Measurements from ENCODE around the gene PSMG2.

Gene PSMG2

DNA sequence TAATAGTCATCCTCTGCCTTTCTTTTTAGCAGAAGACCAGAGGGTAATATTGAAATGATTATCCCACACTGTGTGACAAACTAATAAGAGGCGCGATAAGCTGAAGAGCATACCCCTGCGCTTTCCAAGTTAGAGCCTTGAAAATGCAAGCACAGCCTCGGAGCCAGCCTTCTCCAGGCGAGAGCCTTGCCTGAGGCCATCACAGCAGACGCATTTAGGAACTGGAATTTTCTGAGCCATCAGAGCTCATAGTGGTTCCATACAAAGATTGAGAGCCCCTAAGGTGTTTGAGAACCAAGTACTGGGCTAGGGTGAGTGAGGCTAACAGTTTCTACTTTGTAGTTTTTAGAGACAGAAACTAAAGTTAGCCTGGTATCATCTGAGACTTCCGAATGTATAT is 19.9 kb downstream of the PSMG2 start:
- Histone ChIP-seq H3K9me3 (ENCODE audit: insufficient read depth, low read length, severe bottlenecking) (no peaks in the 10 kb centered on the region), H3K36me3 (ENCODE audit: insufficient read depth, low read length) (peaks cover 78% of the 10 kb centered on the region), H4K20me1 (ENCODE audit: insufficient read depth, low read length) (no peaks in the 10 kb centered on the region; the same call in 1 of the 2 replicates), H3K4me2 (ENCODE audit: insufficient read depth, low read length) (no peak overlapping the region), H3K27ac (ENCODE audit: low read length) (no peak overlapping the region), H3K4me1 (ENCODE audit: insufficient read depth, low read length) (peaks cover 8% of the 10 kb centered on the region; the same call in 1 of the 2 replicates), H3K79me2 (ENCODE audit: insufficient read depth, low read length) (peaks cover 5% of the 10 kb centered on the region), H3K27me3 (ENCODE audit: insufficient read depth, low read length, poor library complexity) (no peaks in the 10 kb centered on the region), H3K9ac (ENCODE audit: low read depth, low read length) (no peak overlapping the region), H2AFZ (ENCODE audit: low read depth, low read length) (no peak overlapping the region), H3K4me3 (ENCODE audit: low read depth in 1 of 2, low read length in 2 of 2) (no peak overlapping the region)
- TF ChIP-seq EZH2 (IDR thresholded peaks at IDR 0.05; ENCODE audit: borderline replicate concordance, low read depth, low read length, severe bottlenecking) (no peak), CTCF (IDR thresholded peaks at IDR 0.05; ENCODE audit: borderline replicate concordance, extremely low read depth, low read length, poor library complexity, severe bottlenecking) (no peak)
- no peak for DNase-seq
- ATAC-seq (ENCODE audit: insufficient read depth, low read depth), result no peak

DNA sequence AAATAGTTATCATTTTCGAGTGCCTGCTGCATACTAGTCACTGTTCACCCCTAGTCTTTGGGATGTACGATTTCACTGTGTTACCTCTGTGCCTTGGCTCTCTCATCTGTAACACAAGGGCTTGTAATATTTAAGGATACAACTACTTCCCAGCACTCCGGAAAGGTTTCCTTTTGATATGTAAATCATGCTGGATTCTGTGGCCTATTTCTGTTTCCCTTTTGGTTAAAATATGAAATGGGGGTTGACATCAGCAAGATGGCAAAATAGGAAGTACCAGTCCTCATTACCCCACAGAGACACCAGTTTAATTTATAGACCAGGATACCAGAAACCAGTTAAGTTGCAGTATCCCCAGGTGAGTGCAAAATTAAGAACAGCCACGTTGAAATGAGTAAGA is 23.5 kb downstream of the PSMG2 start:
- H3K4me1 ChIP-seq (ENCODE audit: insufficient read depth, low read length), result peaks cover 8% of the 10 kb centered on the region; the same call in 1 of the 2 replicates
- TF ChIP-seq CTCF (IDR thresholded peaks at IDR 0.05; ENCODE audit: borderline replicate concordance, extremely low read depth, low read length, poor library complexity, severe bottlenecking), result no peak
- TF ChIP-seq EZH2 (IDR thresholded peaks at IDR 0.05; ENCODE audit: borderline replicate concordance, low read depth, low read length, severe bottlenecking), result no peak
- ATAC-seq (ENCODE audit: insufficient read depth, low read depth) (no peak), DNase-seq (no peak)
- no peak overlapping the region for H3K4me3 ChIP-seq (ENCODE audit: low read depth in 1 of 2, low read length in 2 of 2)
- no peak overlapping the region for H3K27ac ChIP-seq (ENCODE audit: low read length)
- no peak overlapping the region for H3K9ac ChIP-seq (ENCODE audit: low read depth, low read length)
- H3K4me2 ChIP-seq (ENCODE audit: insufficient read depth, low read length), result no peak overlapping the region
- H3K9me3 ChIP-seq (ENCODE audit: insufficient read depth, low read length, severe bottlenecking), result peaks cover 7% of the 10 kb centered on the region
- H3K36me3 ChIP-seq (ENCODE audit: insufficient read depth, low read length), result peaks cover 42% of the 10 kb centered on the region
- H4K20me1 ChIP-seq (ENCODE audit: insufficient read depth, low read length), result no peaks in the 10 kb centered on the region; the same call in 1 of the 2 replicates
- H3K27me3 ChIP-seq (ENCODE audit: insufficient read depth, low read length, poor library complexity), result no peaks in the 10 kb centered on the region
- H3K79me2 ChIP-seq (ENCODE audit: insufficient read depth, low read length), result no peaks in the 10 kb centered on the region
- no peak overlapping the region for H2AFZ ChIP-seq (ENCODE audit: low read depth, low read length)

- ATAC-seq (ENCODE audit: insufficient read depth, low read depth) (peak; percentile 73), DNase-seq (peak; percentile 73)
- H4K20me1 ChIP-seq (ENCODE audit: insufficient read depth, low read length), result no peaks in the 10 kb centered on the region; the same call in 1 of the 2 replicates
- no peaks in the 10 kb centered on the region for H3K27me3 ChIP-seq (ENCODE audit: insufficient read depth, low read length, poor library complexity)
- H3K79me2 ChIP-seq (ENCODE audit: insufficient read depth, low read length), result no peaks in the 10 kb centered on the region
- peak; percentile 96 for TF ChIP-seq CTCF (IDR thresholded peaks at IDR 0.05; ENCODE audit: borderline replicate concordance, extremely low read depth, low read length, poor library complexity, severe bottlenecking)
- TF ChIP-seq EZH2 (IDR thresholded peaks at IDR 0.05; ENCODE audit: borderline replicate concordance, low read depth, low read length, severe bottlenecking), result no peak
- H3K36me3 ChIP-seq (ENCODE audit: insufficient read depth, low read length), result peaks cover 39% of the 10 kb centered on the region
- peaks cover 7% of the 10 kb centered on the region for H3K9me3 ChIP-seq (ENCODE audit: insufficient read depth, low read length, severe bottlenecking)
- H3K9ac ChIP-seq (ENCODE audit: low read depth, low read length), result no peak overlapping the region
- peaks cover 8% of the 10 kb centered on the region; the same call in 1 of the 2 replicates for H3K4me1 ChIP-seq (ENCODE audit: insufficient read depth, low read length)
- H3K4me3 ChIP-seq (ENCODE audit: low read depth in 1 of 2, low read length in 2 of 2), result no peak overlapping the region
- no peak overlapping the region; the same call in 1 of the 2 replicates for H2AFZ ChIP-seq (ENCODE audit: low read depth, low read length)
- H3K27ac ChIP-seq (ENCODE audit: low read length), result peak overlapping the region; percentile 37
- no peak overlapping the region for H3K4me2 ChIP-seq (ENCODE audit: insufficient read depth, low read length)
These were observed 24.1 kb downstream of the PSMG2 start for GRCh38 chr18:12726774-12727550.

Measured in DND-41 (cell line).